NCI-H187 treated with DMSO at 0.1 percent for 48 hours (cell line): ENCODE results near the gene CUX1.
"Not testable (repeated sequence)": the region's sequence is repeated elsewhere in the genome, so short reads cannot be mapped to it uniquely, and the experiment has no call there.

Experiments
- DNase-seq: peaks from one replicate; lab custom pipeline; 2025; lab: John Stamatoyannopoulos, UW

The CUX1 gene

DNA sequence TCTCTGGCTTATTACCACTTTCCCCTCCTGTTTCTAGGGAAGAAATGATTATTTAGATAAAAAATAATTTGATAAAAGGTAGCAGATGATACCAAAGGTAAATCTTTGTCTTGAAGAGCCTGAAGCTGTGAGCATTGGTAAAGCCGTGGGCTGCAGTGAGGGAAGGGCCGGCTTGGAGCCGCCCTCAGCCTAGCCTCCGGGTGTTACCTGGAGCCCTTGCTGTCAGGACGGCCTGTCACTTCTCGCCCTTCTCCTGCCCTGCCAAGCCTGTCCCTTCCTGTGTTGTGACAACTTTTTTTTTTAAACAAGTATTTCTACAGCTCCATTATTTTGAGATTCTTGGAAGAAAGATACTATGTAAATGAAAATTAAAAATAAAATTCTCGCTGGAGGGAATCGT, 7.0 kb downstream of the CUX1 start:
- no peak for DNase-seq

DNA sequence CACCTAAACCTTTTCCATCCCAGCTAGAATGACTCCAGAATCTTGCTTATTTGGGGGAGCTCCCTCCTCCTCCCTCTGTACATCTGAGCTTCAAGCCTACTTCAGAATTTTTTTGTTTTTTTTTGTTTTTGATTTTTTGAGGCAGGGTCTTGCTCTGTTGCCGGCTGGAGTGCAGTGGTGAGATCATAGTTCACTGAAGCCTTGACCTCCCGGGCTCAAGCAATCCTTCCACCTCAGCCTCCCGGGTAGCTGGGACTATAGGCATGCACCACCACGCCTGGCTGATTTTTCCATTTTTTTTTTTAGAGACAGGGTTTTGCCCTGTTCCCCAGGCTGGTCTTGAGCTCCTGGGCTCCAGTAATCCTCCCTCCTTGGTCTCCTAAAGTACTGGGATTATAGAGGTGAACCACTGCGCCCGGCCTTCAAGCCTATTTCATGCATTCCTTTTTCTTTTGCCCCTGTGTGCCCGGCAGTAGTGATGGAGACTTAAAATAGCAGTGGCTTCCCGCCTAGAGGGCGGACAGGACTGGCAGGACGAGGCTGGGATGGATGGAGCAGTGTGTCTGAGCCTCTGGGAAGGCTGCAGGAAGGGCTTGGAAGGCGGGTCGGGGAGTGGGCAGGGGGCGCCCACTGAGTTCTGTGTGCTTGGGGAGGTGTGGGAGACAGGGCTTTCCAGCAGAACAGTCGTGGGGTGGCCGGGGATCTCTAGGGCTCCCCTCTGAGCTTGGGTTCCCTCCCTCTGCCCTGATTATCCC, 8.8 kb downstream of the CUX1 start:
- DNase-seq, result no peak

DNA sequence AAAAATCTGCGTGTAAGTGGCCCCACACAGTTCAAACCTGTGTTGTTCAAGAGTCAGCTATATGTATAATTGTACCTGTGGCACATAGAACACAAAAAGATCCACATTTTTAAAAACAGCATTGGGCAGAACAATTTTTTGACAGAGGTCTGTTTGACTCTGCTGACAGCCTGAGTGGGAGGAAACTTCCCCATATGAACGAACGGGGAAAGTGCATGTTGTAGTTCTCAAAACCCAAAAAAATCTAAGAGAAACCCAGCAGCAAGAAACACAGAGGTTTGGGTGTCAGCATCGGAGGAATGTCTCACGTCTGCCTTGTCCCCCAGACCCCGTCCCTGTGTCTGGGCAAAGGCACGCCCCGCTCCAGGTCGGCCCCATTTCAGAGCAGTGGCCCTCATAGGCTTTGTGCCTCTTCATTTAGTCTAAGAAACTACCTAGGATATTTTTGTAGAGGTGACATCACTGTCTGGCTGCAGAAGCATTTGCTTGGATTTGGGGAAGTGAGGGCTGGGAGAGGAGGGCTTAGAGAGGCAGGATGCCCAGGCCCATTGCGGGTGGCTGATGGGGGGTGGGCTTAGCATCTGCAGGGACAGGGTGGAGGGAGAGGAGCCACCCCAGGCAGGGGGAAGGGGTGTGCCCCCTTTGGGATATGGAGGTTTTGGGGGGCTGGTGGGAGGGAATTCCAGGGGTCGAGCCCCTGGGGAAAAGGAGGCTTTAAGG, 11.0 kb downstream of the CUX1 start:
- no peak for DNase-seq

DNA sequence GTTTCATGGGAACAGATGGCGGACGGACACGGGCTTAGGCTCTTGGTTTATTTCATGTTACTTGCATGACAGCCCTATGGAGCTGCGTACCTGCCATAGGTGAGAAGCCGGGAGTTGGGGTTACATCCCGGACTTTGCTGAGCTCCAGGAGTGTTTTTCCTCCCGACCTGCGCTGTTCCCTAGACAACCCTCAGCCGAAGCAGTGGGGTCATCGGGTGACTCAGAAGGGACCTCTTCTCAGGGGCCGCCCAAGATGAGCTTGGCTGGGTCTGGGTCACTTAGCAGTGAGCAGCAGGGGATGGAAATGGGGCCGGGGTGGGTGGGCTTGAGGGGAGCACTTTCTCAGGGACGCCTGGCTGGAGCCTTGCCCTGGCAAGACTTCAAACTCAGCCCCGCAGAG, 11.9 kb downstream of the CUX1 start:
- no peak for DNase-seq

DNA sequence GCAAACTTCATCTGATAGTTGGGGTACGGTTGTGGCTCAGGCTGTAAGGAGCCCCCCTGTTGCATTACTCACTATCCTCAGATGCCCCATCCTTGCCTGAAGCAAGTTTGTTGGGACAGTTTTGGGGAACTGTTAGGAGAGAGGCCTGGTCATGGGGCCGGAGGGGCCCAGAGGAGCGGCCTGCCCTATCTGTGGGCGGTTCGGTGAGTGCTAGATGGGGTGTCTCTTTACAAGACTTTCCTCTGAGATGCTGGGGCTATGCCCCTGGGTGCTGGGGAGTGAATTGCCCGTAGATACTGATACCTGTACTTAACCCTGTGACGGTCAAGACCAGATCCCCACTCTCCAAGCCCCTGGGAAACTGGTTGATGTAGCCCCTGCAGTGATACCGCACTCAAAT, 12.4 kb downstream of the CUX1 start:
- no peak for DNase-seq

DNA sequence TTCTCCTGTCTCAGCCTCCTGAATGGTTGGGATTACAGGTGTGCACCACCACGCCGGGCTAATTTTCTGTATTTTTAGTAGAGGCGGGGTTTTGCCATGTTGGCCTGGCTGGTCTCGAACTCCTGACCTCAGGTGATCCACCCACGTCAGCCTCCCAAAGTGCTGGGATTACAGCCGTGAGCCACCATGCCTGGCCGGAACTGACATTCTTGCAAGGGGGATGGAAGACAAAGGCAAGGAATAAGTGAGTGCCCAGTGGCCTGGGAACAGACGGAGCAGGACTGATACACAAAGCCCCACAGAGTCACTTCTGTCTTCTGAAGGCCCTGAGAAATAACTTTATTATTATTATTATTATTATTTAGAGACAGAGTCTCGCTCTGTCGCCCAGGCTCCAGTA, 14.0 kb downstream of the CUX1 start:
- not testable (repeated sequence) for DNase-seq

DNA sequence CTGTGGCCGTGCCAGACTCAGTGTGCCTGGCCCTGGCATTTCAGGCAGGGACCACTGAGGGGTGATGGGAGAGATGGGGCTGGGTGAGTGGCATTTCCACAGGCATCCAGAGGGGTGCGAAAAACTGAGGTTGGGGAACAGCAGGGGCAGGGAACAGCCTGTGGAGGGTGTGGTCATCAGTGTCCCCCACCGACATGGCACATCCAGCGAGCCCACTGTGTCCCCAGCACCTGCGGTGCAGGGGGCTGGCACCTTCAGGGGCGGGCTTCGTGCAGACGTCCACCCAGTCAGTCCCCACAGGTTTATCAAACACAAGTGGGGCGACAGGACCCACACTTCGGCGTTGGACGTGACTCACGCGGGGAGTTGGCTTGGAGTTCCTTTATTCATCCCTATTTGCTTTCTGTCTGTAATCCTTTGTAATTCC, 14.8 kb downstream of the CUX1 start:
- no peak for DNase-seq

DNA sequence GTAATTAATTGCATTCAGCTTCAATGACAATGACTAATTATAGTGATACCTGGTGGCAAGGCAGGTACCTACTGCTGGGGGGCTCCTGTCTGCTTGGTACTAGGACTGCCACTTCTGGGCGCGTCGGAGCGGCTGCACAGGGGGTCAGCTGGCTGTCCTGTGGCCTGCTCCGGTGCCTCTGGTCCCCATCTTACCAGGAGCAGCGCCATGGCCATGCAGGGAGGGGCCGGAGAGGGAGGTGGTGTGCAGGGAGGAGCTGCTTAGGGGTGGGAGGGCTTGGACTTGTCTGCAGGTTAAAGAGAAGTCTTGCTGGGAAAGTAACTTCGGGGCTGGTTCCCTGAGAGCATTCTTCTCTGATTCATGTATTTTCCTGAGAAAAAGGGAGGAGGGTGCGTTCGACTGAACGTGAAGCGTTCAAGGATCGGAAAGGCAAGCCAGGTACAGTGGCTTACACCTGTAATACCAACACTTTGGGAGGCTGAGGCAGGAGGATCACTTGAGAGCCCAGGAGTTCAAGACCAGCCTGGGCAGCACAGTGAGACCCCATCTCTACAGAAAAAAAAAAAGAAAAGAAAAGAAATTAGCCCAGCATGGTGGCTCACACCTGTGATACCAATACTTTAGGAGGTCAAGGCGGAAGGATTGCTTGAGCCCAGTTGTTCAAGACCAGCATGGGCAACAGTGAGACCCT, 15.4 kb downstream of the CUX1 start:
- no peak for DNase-seq

DNA sequence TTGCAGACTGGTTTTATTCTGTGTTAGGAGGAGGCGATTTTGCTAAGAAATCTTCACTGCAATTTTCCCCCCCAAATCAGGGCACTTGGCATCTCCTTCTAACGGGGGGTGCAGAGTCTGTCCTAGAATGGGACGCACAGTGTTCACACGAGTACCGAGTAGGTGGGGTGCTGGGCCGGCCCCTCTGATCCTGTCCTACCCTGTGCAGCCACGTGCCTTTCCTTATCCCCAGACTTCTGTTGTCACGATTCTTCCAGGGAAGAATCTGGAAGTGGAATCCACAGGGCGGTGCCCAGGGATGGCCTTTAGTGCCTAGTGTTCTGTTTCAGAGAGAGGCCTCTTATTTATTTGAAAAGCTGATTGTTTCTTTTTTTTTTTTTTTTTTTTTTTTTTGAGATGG, 16.4 kb downstream of the CUX1 start:
- DNase-seq, result no peak

DNA sequence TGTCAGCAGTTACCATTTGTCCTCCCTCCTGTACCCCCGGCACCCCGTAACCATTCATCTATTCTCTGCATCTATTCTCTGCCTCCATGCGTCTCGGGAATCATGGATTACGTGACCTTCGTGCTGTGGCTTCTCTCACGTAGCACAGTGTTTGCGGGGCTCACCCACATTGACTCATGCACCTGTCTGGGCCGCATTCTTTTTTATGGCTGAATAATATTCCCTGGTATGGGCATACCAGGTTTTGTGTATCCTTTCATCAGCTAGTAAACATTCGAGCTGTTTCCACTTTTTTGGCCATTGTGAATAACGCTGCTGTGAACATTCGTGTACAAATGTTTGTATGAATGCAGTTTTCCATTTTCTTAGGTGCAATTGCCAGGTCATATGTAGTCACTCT, 17.7 kb downstream of the CUX1 start:
- no peak for DNase-seq

DNA sequence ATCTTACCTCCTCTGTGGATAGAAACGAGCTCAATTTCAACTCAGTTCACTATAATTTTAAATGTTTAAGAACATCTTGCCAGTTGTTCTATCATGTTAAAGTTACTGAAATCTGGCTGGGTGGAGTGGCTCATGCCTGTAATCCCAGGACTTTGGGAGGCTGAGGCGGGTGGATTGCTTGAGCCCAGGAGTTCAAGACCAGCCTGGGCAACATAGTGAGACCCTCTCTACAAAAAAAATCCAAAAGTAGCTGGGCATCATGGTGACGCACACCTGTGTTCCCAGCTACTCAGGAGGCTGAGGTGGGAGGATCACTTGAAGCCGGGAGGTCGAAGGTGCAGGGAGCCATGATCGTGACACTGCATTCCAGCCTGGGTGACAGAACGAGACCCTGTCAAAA, 20.0 kb downstream of the CUX1 start:
- not testable (repeated sequence) for DNase-seq

DNA sequence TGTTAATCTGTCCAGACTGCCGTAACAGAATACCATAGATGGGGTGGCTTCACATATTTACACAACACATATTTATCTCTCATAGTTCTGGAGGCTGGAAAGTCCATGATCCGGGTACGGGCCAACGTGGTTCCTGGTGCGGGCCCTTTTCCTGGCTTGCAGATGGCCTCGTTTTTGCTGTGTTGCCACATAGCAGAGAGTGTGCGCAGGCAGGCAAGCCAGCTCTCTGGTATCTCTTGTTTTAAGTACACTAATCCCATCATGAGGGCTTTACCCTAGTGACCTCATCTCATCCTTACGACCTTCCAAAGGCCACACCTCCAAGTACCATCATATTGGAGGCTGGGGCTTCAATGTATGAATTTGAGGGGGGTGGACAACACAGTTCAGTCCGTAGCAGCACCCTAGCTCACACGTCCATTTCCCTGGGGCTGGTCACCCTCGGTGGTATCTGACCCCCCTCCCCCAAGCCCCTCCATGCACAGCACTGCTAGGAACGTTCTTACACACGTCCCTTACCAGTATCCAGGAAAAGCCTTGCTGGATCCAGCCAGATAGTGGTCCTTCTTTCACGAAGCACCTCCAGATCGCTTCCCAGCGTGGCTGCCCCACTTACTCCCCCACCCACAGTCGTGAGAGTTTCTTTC, 21.5 kb downstream of the CUX1 start:
- no peak for DNase-seq

DNA sequence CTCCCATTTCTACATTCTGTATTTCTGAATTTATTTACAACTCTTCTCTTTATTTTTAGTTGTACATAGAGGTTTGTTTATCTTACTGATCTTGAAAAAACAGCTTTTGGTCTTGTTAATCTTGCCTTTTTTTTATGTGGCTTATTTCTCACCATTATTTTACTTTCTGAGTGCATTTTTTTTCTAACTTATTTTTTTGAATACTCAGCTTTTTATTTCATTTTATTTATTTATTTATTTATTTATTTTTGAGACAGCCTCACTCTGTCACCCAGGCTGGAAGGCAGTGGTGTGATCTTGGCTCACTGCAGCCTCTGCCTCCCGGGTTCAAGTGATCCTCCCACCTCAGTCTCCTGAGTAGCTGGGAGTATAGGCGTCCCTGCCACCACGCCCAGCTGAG, 23.9 kb downstream of the CUX1 start:
- DNase-seq, result no peak

DNA sequence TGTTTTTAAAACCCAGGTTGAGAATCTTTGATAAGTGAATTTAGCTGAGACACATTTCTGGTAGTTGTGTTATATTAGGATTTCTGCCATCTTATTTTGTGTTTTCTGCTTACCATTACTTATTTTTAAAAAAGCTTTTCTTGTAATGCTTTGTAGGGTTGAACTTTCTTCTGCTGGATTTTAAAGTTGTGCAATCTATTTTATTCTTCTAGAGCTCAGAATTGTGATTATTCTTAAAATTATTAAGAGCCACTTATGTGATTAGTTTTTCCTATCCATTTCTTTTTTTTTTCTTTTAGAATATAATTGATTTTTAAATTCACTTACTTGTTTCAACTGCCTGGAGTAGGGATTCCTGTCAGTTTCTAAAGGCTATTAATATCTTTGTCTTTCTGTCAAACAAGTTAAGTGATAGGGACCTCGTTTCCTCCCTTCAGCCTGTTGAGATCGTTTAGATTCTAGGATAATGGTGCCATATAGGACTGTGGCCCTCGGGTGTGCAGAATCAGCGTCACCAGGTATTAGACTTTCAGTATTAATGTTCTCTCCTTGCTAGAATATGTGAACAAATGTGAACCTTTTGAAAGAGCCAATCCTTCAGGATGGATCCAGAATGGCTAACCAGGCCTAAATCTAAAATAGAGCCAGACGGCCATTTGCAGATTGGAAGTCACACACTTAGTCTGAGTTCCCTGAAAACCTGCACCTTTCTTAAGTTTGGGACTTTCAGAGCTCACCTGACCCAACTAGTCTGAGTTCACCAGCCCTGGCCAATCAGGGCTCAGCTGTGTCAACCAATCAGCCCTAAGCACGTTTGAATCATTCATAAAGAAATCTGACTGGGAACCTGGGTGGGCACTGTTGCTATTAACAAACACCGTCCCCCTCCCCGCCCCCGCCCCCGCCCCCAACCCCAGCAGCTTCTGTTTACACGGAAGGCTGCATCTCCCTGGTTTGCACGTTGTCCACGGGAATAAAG, 26.2 kb downstream of the CUX1 start:
- no peak for DNase-seq

DNA sequence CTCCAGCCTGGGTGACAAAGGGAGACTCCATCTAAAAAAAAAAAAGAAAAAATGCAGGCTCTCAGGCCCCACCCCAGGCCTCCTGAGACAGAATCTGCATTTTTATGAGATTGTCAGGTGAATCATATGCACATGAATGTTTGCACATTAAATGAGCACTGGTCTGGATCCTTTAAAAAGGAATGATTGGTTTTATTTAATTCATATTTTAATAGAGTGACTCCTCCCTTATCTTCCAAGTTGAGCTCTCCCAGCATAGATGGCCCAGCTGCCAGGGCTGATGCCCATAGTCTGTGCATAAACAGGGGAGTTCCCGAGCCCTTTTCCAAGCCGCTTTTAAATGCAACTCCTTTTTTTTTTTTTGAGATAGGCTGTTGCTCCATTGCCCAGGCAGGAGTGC, 28.5 kb downstream of the CUX1 start:
- DNase-seq, result no peak

DNA sequence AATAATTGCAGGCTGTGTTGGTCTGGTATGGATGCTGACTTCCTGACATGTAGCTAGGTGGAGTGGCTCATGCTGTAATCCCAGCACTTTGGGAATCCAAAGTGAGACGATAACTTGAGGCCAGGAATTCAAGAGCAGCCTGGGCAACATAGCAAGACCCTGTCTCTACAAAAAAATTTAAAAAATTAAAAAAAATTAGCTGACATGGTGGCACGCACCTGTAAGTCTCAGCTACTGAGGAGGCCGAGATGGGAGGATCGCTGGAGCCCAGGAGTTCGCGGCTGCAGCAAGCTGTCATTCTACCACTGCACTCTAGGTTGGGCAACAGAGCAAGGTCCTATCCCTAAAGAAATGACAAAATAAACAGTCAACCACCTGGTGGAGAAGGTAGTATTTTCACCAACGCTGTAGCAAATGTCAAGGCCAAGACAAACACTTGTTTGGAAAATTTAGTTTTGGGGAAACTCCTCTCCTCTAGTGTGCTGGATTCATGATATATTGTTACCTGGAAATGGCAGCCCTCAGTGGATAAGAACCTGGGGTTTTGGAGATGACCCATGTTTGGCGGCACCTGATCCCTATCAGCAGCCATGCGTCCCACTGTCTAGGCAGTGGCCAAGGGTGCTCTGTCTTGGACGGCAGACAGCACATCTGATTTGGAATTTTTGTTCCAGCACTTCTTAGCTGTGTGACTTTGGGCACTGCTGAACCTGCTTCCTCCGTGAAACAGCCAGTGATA, 29.5 kb downstream of the CUX1 start:
- no peak for DNase-seq

DNA sequence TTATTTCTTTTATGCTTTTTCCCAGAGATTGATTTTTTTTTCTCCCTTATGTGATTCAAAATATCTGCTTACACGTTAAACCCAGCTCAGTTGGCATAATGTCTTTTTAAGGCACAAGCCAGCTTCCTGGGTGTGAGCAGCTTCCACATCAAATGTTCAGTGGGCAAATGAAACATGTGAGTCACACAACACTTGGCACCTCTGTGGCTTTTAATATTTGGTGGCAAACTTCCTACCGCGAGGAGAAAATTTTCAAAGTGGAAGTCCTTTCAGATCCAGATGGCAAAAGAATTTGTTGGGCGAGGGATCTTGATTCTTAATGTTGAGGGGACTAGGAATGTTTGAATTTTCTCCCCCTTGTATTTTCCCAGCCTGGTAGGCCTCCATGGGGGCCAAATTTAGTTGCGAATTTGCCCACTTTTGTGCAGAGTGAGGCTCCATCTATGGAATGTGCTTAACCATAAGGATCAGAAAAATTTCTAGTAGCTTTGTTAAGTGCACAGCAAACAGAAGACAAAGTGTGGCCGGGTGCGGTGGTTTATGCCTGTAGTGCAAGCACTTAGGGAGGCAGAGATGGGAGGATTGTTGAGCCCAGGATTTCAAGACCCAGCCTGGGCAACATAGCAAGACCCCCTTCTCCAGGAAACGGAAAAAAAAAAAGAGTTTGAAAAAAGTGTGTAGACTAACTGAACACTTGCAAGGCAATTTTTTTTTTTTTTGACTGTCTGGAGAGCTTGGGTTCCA, 31.0 kb downstream of the CUX1 start:
- no peak for DNase-seq

DNA sequence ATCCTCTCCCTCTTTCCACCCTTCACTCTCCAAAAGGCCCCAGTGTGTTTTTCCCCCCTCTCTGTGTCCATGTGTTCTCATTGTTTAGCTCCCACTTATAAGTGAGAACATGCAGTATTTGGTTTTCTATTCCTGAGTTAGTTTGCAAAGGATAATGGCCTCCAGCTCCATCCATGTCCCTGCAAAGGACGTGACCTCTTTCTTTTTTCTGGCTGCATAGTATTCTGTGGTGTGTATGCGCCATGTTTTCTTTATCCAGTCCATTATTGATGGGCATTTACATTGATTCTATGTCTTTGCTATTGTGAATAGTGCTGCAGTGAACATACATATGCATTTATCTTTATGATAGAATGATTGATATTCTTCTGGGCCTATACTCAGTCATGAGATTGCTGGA, 31.9 kb downstream of the CUX1 start:
- not testable (repeated sequence) for DNase-seq

DNA sequence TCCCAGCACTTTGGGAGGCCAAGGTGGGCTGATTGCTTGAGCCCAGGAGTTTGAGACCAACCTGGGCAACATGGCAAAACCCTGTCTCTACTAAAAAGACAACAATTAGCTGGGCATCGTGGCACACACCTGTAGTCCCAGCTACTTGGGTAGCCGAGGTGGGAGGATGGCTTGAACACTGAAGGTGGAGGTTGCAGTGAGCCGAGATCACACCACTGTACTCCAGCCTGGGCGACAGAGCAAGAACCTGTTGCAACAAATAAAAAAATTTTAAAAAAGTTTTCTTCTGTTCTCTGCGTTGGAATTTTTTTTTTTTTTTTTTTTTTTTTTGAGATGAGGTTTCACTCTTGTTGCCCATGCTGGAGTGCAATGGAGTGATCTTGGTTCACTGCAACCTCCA, 34.9 kb downstream of the CUX1 start:
- DNase-seq, result not testable (repeated sequence)

DNA sequence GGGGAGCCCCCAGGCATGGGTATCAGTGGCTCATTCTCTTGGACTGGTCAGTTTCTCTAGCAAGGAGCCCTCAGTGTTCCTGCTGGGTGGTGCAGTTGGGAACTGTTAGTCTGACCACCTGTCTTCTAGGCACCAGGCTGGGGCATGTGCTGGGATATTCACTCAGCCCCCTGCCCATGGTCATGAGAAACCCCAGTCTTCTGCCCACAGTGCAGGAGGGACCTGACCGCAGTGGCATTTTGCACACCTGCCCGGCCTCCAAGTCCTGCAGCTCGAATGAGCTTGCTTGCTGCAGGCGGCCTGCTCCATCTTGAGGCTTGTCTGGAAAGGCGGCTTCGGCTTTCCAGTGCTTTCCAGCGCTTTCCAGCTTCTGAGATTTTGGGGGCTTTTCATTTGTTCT, 36.3 kb downstream of the CUX1 start:
- DNase-seq, result no peak
